NCI-H2081 (cell line): ENCODE results near the gene PAN3.
"Not testable (repeated sequence)": the region's sequence is repeated elsewhere in the genome, so short reads cannot be mapped to it uniquely, and the experiment has no call there.

Experiments used
- DNase-seq, 2 experiments: peaks; one replicate each; lab custom pipeline; 2025; lab: John Stamatoyannopoulos, UW

PAN3 gene, protein sequence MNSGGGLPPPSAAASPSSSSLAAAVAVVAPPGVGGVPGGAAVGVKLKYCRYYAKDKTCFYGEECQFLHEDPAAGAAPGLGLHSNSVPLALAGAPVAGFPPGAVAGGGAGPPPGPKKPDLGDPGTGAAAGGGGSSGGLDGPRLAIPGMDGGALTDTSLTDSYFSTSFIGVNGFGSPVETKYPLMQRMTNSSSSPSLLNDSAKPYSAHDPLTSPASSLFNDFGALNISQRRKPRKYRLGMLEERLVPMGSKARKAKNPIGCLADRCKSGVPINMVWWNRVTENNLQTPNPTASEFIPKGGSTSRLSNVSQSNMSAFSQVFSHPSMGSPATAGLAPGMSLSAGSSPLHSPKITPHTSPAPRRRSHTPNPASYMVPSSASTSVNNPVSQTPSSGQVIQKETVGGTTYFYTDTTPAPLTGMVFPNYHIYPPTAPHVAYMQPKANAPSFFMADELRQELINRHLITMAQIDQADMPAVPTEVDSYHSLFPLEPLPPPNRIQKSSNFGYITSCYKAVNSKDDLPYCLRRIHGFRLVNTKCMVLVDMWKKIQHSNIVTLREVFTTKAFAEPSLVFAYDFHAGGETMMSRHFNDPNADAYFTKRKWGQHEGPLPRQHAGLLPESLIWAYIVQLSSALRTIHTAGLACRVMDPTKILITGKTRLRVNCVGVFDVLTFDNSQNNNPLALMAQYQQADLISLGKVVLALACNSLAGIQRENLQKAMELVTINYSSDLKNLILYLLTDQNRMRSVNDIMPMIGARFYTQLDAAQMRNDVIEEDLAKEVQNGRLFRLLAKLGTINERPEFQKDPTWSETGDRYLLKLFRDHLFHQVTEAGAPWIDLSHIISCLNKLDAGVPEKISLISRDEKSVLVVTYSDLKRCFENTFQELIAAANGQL

DNA sequence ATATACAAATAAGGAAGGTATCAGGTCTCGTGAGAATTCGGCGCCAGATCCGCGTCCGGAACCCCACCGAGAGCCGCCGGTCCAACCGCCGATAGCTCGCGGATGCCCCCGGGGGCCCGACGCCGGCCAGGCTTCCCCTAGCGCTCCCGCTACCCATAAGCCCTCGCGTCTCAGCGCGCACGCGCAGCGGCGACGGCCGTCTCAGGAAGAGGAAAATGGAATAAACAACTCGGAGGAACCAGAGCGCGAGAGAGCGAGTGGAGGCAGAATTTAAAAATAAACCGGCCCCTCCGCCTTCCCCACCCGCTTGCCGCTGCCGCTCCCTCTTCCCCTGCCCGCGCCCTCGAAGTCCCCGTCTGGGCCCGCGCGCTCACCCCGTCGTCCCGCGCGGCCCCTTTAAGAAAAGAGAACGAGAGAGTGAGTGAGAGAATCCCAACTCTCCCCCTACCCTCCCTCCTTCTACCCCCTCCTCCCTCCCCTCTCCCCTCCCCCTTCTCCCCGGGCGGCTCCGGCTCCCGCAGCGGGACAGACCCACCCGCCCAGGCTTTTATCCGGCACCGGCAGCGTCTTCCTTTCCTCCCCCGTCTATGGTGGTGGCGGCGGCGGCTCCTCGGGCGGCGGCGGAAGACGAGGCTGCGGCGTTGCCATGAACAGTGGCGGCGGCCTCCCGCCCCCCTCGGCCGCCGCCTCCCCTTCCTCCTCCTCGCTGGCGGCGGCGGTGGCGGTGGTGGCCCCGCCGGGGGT, at the start of gene PAN3:
Gene PAN3, plus strand, starts transcription at position 534 of the 744 bp plus-strand sequence. Its CDS starts 113 bp downstream, at position 647.
- peak; percentile 78 to 87 for DNase-seq

DNA sequence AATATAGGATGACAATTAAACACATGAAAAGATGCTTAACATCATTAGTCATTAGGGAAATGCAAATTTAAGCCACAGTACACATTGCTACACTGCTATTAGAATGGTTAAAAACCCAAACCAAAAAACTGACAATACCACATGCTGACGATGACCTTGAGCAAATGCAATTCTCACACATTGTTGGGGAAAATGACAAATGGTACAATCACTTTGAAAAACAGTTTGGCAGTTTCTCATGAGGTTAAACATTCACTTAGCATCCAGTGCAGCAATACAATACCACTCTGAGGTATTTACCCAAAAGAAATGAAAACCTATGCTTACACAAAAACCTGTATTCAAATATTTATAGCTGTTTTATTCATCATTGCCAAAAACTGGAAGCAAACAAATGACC, 49.3 kb upstream of the PAN3 start:
- DNase-seq = no peak

DNA sequence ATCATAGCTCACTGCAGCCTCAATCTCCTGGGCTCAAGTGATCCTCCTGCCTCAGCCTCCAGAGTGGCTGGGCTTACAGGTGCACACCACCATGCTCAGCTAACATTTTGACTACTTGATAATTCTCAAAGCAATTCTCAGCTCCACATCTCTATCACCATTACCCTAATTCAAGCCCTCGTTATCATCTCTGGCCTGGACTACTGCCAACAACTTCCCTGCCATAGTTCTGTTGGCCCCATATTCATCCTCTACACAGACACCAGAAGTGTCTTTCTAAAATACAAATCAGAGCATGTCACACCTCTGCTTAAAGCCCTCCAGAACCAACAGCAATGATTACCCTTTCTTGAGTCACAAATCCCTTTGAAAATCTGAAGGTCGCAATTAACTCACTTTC, 45.9 kb upstream of the PAN3 start:
- no peak for DNase-seq

DNA sequence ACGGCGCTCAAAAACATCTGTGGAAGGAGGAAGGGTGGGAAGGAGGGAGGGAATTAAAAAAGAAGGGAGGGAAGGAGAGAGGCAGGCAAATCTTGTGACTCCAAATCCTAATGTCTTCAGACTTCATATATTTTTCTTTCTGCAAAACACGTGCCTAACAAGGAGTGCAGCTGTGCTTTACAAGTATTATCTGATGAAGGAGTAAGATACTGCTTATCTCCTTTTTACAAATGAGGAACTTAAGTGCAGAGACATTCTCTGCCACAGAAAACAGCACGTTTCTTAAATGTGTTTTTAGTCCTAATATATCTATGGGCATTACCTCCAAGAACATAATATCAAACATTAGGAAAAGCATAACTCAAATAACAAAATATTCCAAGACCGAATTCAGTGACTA, 44.5 kb upstream of the PAN3 start:
- no peak for DNase-seq

DNA sequence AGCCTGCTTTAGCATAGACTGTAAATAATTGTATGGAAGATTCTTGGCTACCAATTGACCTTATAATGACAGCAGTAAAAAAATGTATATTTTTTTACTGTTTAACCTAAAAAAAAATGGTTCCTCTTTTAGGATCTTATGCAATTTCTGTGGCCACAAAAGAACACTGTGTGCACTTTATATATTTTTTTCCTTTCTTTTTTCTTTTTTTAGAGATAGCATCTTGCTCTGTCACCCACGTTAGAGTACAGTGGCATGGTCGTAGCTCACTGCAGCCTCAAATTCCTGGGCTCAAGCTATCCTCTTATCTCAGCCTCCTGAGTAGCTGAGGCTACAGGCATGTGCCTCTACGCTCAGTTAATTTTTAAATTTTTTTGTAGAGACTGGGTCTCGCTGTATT, 44.0 kb upstream of the PAN3 start:
- no peak for DNase-seq

DNA sequence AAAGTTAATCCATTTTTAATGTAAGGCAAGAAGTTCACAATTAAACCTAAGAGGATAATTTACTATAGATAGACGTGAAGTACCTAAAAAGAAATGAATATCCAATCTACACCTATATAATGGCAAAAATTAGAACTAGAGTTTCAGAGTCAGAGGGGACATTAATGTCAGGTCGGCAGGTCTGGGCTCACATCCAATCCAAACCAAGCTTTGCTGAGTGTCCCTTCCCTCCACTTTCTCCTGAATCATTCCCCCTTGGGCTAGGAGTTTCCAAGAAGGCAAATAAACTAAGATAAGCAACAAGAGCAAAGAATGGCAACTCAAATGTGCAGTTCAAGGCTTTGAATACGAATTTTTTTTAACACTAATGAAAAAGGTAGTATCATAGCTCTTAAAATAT, 40.8 kb upstream of the PAN3 start:
- no peak for DNase-seq

DNA sequence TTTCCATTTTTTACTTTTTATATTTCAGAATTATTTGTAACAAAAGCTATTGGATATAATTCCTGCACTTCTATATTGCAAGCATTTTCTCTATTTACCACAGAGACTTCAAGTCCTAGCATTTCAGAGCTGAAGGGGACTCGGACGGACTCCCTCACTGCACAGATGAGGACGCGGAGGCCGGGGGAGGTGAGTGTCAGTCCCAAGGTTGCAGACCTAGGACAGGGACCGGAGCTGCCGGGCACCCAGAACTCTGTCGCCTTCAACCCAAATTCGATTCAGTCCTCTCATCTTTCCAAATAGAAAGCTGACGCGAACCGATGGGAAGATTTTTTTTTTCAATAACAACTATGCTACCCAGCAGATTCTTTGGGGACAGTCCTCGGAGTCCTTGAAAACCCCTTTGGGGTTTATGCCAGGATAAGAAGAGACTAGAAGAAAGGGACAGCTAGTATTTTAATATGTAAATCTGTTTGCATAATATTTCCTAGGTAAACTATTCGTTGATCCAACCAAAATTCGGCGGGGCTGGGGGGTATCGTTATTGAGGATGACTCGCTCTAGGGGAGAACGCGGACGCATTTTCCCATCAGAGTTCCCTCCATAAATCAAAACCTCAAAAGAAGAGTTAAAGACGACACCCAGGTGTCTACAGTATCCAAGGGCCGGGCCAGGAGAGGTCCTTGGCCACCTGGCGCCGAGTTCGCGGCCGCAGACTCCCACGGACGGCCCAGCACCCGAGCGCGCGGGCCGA, 38.8 kb upstream of the PAN3 start:
- DNase-seq = no peak

DNA sequence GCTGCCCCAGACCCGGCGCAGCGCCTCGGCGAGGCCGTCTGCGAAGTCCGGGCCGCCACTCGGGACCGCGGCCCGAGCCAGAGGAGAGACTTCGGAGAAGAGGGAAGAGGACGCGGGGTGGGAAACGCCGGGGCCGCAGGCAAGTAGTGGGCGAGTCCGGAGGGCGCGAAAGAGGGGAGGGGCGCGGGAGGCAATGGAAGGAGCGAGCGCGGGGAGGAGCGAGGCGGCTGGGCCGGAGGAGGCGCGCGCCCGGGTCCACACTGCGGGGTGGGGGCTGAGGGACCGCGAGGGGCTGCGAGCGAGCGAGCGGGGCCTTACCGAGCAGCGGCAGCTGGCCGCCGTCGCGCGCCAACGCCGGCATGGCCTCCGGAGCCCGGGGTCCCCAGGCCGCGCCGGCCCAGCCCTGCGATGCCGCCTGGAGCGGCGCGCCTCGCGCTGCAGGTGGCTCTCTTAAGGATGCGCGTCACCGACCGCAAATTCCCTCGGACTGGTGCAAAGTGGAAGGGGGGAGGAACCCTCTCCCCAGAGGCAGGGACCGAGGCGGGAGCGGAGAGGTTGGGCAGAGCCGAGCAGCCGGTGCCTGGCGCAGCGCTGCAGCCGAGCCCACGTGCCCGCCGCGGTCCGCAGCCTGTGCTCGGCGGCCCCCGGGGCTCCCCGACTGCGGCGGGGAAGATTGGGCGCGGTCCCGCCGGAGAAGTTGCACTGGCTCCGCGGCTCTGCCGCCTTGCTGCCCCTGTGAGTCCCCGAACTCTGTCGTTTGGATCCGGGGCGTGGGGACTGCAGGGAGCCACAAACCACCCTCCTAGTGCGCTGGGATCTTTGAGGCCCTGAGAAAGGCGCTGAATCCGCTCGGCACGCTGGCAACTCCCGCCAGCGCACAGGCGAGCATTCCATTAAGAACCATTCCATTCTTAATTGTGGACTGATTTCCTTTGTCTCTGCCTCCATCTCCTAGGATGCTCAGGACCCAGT, 37.9 kb upstream of the PAN3 start, which contains the start of gene FLT3:
Gene FLT3, minus strand, starts transcription at position 427 of the 972 bp plus-strand sequence. Its CDS starts 66 bp downstream, at position 361.
- DNase-seq = peak in 1 of 2 experiments; percentile 34

DNA sequence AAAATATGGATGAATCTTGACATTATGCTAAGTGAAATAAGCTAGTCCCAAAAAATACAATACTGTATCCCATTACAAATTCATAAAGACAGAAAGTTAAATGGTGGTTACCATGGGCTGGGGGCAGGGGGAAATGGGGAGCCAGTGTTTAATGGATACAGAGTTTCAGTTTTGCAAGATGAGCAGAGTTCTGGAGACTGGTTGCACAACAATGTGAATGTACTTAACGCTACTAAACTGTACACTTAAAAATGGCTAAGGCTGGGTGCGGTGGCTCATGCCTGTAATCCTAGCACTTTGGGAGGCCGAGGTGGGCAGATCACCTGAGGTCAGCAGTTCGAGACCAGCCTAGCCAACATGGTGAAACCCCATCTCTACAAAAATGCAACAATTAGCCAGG, 36.5 kb upstream of the PAN3 start:
- not testable (repeated sequence) for DNase-seq

DNA sequence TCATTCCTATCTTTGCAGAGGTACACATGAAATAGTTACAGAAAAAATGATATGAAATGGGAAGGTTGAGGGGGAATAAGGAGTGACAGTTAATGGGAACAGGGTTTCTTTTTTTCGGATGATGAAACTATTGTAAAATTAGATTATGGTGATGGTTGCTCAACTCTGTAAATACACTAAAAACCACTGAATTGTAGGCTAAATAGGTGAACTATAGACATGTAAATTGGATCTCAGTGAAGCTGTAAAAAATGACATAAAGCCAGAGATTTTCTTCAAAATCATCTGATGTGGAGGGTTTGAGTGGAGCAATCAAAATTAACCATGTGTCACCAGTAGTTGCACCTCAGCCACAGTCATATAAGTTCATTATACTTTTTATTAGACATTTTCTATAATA, 31.4 kb upstream of the PAN3 start:
- no peak for DNase-seq

DNA sequence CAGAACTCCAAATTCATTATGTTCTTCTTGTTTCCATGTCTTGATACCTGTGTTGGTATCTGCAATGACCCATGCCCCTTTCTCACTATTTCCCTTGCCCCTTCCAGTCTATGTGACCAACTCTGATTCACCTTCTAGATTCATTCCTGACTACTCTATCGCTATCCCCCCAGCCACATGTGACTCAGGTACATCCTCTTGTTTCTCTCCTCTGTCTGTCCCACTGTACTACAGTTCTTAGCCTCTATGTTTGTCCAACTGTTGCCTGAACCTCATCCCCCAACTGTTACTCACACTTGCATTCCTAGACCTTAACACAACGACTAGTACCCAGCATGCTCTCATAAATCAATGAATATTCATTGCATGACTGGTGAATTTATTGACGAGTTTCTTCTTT, 27.9 kb upstream of the PAN3 start:
- no peak for DNase-seq

DNA sequence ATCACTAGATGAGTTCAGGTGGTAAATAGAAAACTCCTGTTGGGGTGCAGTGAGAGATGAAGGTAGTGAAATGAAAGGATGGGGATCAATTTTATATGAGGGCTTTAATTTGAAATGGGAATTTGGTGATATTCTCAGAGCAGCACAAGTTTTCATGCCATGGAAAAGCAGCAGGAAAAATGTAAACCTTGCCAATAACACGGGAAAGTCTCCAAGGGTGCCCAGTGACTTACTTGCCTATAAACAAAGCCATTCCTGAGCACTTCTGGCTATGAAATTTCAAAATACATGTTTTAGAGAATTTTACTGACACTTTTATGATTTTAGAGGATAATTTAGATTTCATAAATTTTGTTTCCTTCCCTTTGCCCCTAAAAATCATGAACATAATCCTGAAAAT, 21.6 kb upstream of the PAN3 start:
- no peak for DNase-seq

DNA sequence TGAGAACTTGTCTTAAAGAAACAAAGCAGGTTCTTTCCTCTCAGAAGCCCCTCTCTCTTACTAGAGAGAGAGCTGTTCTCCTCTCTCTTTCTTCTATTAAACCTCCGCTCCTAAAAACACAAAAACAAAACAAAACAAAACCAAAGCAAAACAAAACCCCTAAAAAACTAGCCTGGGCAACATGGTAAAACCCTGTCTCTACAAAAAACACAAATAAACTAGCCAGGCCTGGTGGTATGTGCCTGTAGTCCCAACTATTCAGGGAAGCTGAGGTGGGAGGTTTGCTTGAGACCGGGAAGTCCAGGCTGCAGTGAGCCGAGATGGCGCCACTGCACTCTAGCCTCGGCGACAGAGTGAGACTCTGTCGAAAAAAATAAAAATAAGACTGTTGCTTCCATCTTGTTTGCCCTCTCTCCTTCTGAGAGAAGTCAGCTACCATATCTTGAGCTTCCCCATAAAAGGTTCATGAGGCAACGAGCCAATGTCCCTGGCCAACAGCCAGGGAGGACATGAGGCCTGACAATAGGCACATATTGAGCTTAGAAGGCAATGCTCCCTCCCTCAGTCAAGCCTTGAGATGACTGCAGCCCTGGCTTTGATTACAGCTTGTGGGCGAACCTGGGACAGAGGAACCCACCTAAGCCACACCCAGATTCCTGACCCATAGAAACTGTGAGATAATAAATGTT, 20.5 kb upstream of the PAN3 start:
- DNase-seq = peak in 1 of 2 experiments; percentile 9

DNA sequence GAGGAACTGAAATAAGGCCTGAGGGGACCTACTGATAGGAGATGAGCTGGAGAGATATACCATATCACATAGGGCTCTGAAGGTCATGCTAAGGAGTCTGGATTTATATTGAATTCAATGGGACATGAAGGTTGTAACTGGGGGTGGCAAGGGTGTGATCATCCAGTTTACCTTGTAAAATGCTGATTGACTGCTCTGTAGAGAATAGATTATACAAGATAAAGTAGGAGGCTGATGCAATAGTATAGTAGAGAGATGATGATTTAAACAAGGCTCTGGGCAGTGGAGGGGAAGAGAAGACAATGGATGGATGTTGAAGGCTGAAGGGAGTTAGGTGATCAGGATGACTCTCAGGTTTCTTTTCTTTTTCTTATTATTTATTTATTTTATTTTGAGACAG, 18.0 kb upstream of the PAN3 start:
- DNase-seq = no peak

DNA sequence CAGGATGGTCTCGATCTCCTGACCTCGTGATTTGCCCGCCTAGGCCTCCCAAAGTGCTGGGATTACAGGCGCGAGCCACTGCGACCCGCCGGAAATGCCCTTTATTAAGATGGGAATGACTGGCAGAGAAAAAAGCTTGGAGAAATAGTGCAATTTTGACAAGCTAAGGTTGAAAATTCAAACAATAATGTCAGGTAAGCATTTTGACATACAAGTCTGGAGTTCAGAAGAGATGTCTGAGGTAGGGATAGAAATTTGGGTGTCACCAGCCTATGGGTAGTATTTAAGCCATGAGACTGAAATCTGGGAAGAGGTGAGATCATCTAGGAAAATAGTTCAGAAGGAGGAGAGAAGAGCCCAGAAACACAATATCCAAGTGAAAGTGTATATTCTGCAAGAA, 17.1 kb upstream of the PAN3 start:
- no peak for DNase-seq

DNA sequence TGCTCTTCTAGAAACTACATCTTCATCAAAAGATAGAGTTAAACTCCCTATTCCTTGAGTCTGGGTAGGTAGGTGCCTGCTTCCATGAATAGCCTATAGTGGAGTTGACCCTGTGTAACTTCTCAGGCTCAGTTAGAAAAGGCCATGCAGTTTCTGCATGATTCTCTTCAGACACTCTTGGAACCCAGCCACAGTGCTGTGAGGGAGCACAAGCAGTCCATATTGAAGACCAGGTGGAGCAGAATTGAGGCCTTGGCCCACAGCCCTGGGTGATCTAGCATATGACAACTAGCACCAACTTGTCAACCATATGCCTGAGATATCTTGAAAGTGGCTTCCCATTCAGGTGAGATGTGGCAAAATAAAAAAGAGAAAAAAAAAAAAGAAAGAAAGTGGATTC, 10.3 kb upstream of the PAN3 start:
- no peak for DNase-seq

DNA sequence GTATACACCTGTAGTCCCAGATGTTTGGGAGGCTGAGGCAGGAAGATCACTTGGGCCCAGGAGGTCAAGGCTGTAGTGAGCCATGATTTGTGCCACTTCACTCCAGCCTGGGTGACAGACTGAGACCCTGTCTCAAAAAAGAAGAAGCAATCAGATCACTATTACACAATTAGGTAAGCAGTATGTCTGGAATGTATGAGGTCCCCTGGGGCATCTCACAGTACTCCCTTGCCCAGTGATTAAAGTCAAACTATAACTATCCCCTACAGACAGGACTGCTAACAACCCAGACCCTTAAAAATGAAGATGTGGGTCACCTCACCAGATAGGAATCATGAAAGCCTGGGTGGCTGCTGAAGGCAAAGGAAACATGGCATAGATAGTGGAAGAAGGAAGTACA, 9.4 kb upstream of the PAN3 start:
- no peak for DNase-seq

DNA sequence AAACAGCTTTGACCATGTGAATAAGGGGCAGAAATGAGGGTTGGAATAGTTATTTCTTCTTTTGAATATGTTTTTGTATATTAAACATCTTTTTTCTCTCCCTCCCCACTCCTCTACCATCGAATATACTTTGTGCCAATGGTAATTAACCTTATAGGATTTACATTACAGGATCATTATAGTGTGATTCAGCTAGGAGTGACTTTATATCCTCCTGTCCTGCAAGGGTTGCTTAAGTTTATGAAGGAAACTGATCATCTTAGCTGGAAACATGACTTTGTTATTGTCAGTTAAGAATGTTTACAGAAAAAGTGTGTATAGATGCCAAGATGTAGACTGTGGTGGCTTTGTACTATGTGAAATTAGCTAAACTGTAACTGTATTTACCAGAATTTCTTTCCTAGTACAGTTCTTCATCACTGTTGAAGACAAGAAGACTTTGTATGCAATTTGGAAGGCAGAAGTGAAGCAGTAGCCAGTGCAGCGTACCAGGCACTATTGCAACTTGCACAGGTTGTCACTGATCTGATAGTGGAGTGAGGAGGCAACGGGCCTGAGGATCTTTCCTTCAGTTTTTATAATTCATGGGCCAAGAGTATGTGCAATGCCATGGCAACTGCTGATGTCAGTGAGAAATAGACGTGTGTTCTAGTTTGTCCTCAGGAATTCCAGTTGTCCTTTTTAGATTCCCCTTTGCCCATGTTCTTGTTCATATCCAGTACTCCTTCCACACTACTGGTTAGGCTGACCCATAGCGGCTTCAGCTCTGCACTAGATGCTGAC, 8.2 kb upstream of the PAN3 start:
- no peak for DNase-seq

DNA sequence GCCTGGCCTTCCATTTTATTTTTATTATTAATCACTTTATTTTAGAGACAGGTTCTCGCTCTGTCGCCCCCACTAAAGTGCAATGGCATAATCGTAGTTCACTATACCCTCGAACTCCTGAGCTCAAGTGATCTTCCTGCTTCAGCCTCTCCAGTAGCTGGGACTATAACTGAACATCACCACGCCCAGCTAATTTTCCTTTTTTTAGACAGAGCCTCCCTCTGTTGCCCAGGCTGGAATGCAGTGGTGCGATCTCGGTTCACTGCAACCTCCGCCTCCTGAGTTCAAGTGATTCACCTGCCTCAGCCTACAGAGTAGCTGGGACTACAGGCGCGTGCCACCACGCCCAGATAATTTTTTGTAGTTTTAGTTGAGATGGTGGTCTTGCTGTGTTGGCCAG, 6.7 kb upstream of the PAN3 start:
- DNase-seq = no peak
